Natural killer cell (primary cell): ENCODE measurements around the gene NCOA1. TPM values are rescaled to one million over a fixed set of nuclear protein-coding genes. Genes with fewer than 3 reads are reported as not detected.
A peak's percentile ranks its signal among the peaks of the same experiment; 100 is the strongest.

Source experiments
- ATAC-seq, 3 donors: fragments of 150-1000 bp in 2 of 3; fragments of 200-7000 bp in 1 of 3; cut with Tn5 transposase; 1 replicate in 1 of 3; 2 replicates in 2 of 3; pipeline ENCODE4 v1.10.0; 2021; ENCODE audit warnings: mild to moderate bottlenecking in 2 of 3, moderate library complexity in 2 of 3
- DNase-seq, 2 donors: peaks; one replicate each; pipeline versions ENCODE4 v3.0.0 to v3.0.0-alpha.2; 2013 to 2021; ENCODE audit warnings: mixed read lengths in 1 of 2
- H3K27ac ChIP-seq: one replicate; pipeline ENCODE4 v1.5.1; 2013; ENCODE audit warnings: mild to moderate bottlenecking, low read length
- H3K27me3 ChIP-seq: one replicate; pipeline ENCODE4 v1.6.1; 2013; ENCODE audit warnings: low read length; ENCODE audit not compliant: control insufficient read depth, insufficient read depth
- H3K36me3 ChIP-seq: one replicate; pipeline ENCODE4 v1.6.1; 2013; ENCODE audit warnings: low read length; ENCODE audit not compliant: control insufficient read depth, insufficient read depth
- H3K4me1 ChIP-seq: one replicate; pipeline ENCODE4 v1.6.1; 2013; ENCODE audit warnings: low read length; ENCODE audit not compliant: control insufficient read depth, insufficient read depth
- H3K4me3 ChIP-seq: one replicate; pipeline ENCODE4 v1.5.1; 2013; ENCODE audit warnings: low read length
- H3K9me3 ChIP-seq: one replicate; pipeline ENCODE4 v1.6.1; 2013; ENCODE audit warnings: low read length; ENCODE audit not compliant: control insufficient read depth, insufficient read depth
- H3K27ac Mint-ChIP-seq, 2 donors: one replicate each; pipeline ENCODE4 v1.8.0; 2022; ENCODE audit warnings: mild to moderate bottlenecking in 2 of 2, mixed read lengths in 2 of 2, moderate library complexity in 1 of 2
- H3K27me3 Mint-ChIP-seq, 2 donors: one replicate each; pipeline ENCODE4 v1.8.0; 2022; ENCODE audit warnings: low read depth in 2 of 2, mixed read lengths in 2 of 2
- H3K36me3 Mint-ChIP-seq: one replicate; pipeline ENCODE4 v1.8.0; 2022; ENCODE audit warnings: mixed read lengths
- H3K4me1 Mint-ChIP-seq, 2 donors: one replicate each; pipeline ENCODE4 v1.8.0; 2022; ENCODE audit warnings: mixed read lengths in 2 of 2
- H3K4me3 Mint-ChIP-seq: one replicate; pipeline ENCODE4 v1.8.0; 2022; ENCODE audit warnings: mild to moderate bottlenecking, moderate library complexity, mixed read lengths
- H3K9me3 Mint-ChIP-seq, 2 donors: one replicate each; pipeline ENCODE4 v1.8.0; 2022; ENCODE audit warnings: mixed read lengths in 2 of 2
- CTCF ChIP-seq: fragments of 200-600 bp; IDR thresholded peaks from one replicate; pipeline ENCODE4 v1.8.0; 2022; ENCODE audit warnings: antibody characterized with exemption
- WGBS: methylation state at CpG from one replicate; pipeline ENCODE4 v1.1.7; 2013; ENCODE audit warnings: missing lambda C conversion rate; ENCODE audit not compliant: insufficient coverage; 5-methylcytosine and 5-hydroxymethylcytosine counted together
- intact Hi-C: fragments of 100-400 bp; cut with micrococcal nuclease; formaldehyde crosslinking; loops from one replicate; pipeline ENCODE4 v1.14.2; 2022
- total RNA-seq, 4 donors: library from RNA; stranded (reverse); fragments of 120-200 nt in 1 of 4; gene quantifications; one replicate each; pipeline versions ENCODE4 v1.2.3 to v1.2.4, GENCODE V29; 2013 to 2022

NCOA1 gene
- total RNA-seq, 3 donors from 2014 or later (not counting 1 experiment from before 2014, with no cell fraction given), result 122 to 149 (median 124) TPM

- no peaks in the 10 kb centered on the region for H3K27me3 ChIP-seq
- no peak overlapping the region for H3K4me3 ChIP-seq
- ATAC-seq (peak; percentile 51 to 66 (median 52)), DNase-seq (no peak)
- Mint-ChIP-seq H3K27me3 (no peaks in the 10 kb centered on the region), H3K4me1 (peaks cover 54 to 67% of the 10 kb centered on the region in 2 donors), H3K4me3 (peak overlapping the region; percentile 76), H3K9me3 (no peaks in the 10 kb centered on the region), H3K27ac (peak overlapping the region; percentile 92), H3K36me3 (no peaks in the 10 kb centered on the region)
- no peaks in the 10 kb centered on the region for H3K9me3 ChIP-seq
- no peaks in the 10 kb centered on the region for H3K36me3 ChIP-seq
- 45% methylated on average over 4 of the region's 4 CpGs for WGBS
- intact Hi-C loops, result no loop called here
- TF ChIP-seq CTCF, result no peak
- peaks cover 11% of the 10 kb centered on the region for H3K4me1 ChIP-seq
- H3K27ac ChIP-seq, result peak overlapping the region; percentile 76
These were observed 132.5 kb downstream of the NCOA1 start for GRCh38 chr2:24623535-24623934.

- no peak for DNase-seq
- no CpG with 5 or more reads among the region's 1 CpG for WGBS
These were observed 134.7 kb downstream of the NCOA1 start for GRCh38 chr2:24625728-24626127.

DNA sequence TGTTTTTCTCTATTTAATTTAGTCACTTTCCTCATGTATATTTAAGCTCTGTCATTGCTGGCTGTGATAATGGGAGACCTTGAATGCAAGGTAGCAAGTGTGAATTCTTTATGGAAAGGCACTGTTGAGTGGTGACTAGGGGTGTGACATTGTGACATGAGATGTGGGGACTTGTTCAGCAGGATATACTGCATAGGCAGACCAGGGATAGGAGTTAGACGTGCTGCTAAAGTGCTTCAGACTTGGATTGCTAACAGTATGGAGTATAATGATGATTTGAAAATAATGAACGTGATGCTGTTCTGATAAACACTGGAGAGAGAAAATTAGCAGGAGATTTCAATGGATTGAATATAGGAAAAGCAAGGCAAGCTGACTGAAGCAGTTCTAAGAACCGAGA lies 135.1 kb downstream of the NCOA1 start:
- Mint-ChIP-seq H3K4me1 (peaks cover 59% of the 10 kb centered on the region in 2 donors), H3K36me3 (no peaks in the 10 kb centered on the region), H3K4me3 (no peak overlapping the region), H3K9me3 (no peaks in the 10 kb centered on the region), H3K27me3 (no peaks in the 10 kb centered on the region), H3K27ac (peak overlapping the region; percentile 37 to 55)
- H3K4me3 ChIP-seq, result no peak overlapping the region
- TF ChIP-seq CTCF, result no peak
- H3K27ac ChIP-seq, result no peak overlapping the region
- intact Hi-C loops, result no loop called here
- no peaks in the 10 kb centered on the region for H3K36me3 ChIP-seq
- DNase-seq, result no peak
- peak; percentile 24 to 28 (median 28) for ATAC-seq
- no peaks in the 10 kb centered on the region for H3K27me3 ChIP-seq
- WGBS, result 87% methylated on average over 3 of the region's 3 CpGs
- H3K9me3 ChIP-seq, result no peaks in the 10 kb centered on the region
- H3K4me1 ChIP-seq, result peaks cover 11% of the 10 kb centered on the region

More at GRCh38 chr2:24625728-24626127, 134.7 kb downstream of the NCOA1 start:
- no peaks in the 10 kb centered on the region for H3K27me3 ChIP-seq
- H3K27ac ChIP-seq, result no peak overlapping the region
- no peaks in the 10 kb centered on the region for H3K36me3 Mint-ChIP-seq
- ATAC-seq, result no peak
- TF ChIP-seq CTCF, result no peak
- no peak overlapping the region for H3K4me3 ChIP-seq
- H3K4me3 Mint-ChIP-seq, result peak overlapping the region; percentile 55
- H3K9me3 Mint-ChIP-seq, result no peaks in the 10 kb centered on the region
- H3K9me3 ChIP-seq, result no peaks in the 10 kb centered on the region
- H3K27me3 Mint-ChIP-seq, result no peaks in the 10 kb centered on the region
- H3K27ac Mint-ChIP-seq, result peak overlapping the region; percentile 37 to 55
- intact Hi-C loops, result no loop called here
- H3K4me1 Mint-ChIP-seq, result peaks cover 59 to 62% of the 10 kb centered on the region in 2 donors
- H3K4me1 ChIP-seq, result peaks cover 11% of the 10 kb centered on the region
- H3K36me3 ChIP-seq, result no peaks in the 10 kb centered on the region

DNA sequence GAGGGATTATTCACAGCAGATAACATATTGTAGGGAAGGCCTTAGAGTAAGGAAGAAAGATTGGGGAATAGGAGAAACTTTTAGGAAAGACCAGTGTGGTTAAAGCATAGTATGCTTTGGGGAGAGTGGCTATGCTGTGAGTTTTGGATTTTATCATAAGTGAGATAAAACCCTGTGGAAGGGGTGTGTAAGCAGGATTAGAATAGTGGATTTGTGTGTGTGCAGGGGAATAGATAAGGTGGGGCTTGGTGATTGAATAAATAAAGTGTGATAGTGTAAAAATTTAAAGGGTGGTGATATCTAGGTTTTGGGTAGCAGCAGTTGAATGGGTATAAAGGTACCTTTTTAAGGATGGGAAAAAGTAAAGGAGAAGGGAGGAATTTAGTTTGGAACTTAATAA lies 137.7 kb downstream of the NCOA1 start:
- intact Hi-C loops, result no loop called here
- ATAC-seq (no peak), DNase-seq (no peak)
- Histone ChIP-seq H3K36me3 (no peaks in the 10 kb centered on the region), H3K27ac (no peak overlapping the region), H3K4me3 (no peak overlapping the region), H3K9me3 (no peaks in the 10 kb centered on the region), H3K4me1 (no peaks in the 10 kb centered on the region), H3K27me3 (no peaks in the 10 kb centered on the region)
- H3K9me3 Mint-ChIP-seq, result no peaks in the 10 kb centered on the region
- H3K4me3 Mint-ChIP-seq, result no peak overlapping the region
- H3K27ac Mint-ChIP-seq, result peak overlapping the region in 1 of 2 donors; percentile 2
- no peaks in the 10 kb centered on the region for H3K36me3 Mint-ChIP-seq
- no peak for TF ChIP-seq CTCF
- H3K27me3 Mint-ChIP-seq, result no peaks in the 10 kb centered on the region
- H3K4me1 Mint-ChIP-seq, result peaks cover 43 to 59% of the 10 kb centered on the region in 2 donors
